Measurements from ENCODE around the gene MYO1D. TPM values are rescaled to one million over a fixed set of nuclear protein-coding genes. Genes with fewer than 3 reads are reported as not detected.
"Not testable (repeated sequence)": the region's sequence is repeated elsewhere in the genome, so short reads cannot be mapped to it uniquely, and the experiment has no call there.

The MYO1D gene
- 10 to 100 TPM; 19.8 to 26.5 (median 25.0) TPM for polyA plus RNA-seq (ENCODE audit: insufficient read depth in 1 of 5, insufficient read length in 5 of 5, low replicate concordance in 1 of 5)
- long read RNA-seq, donor 1, full-length matches to known transcripts = 2 of 22 reads
- long read RNA-seq, donor 1, partial matches to known transcripts = 20 of 22 reads
- long read RNA-seq, donor 1, other reads (novel, unspliced or antisense) = 0 of 22 reads
- long read RNA-seq, donor 2, full-length matches to known transcripts = 2 of 8 reads
- long read RNA-seq, donor 2, partial matches to known transcripts = 6 of 8 reads
- long read RNA-seq, donor 2, other reads (novel, unspliced or antisense) = 0 of 8 reads
- long read RNA-seq, donor 3, full-length matches to known transcripts = 2 of 2 reads
- long read RNA-seq, donor 3, partial matches to known transcripts = 0 of 2 reads
- long read RNA-seq, donor 3, other reads (novel, unspliced or antisense) = 0 of 2 reads
- long read RNA-seq, donor 4, full-length matches to known transcripts = 4 of 4 reads
- long read RNA-seq, donor 4, partial matches to known transcripts = 0 of 4 reads
- long read RNA-seq, donor 4, other reads (novel, unspliced or antisense) = 0 of 4 reads
- long read RNA-seq, donor 5 = 0 reads
- long read RNA-seq, donor 6, full-length matches to known transcripts = 7 of 7 reads
- long read RNA-seq, donor 6, partial matches to known transcripts = 0 of 7 reads
- long read RNA-seq, donor 6, other reads (novel, unspliced or antisense) = 0 of 7 reads
- long read RNA-seq, donor 7, full-length matches to known transcripts = 4 of 4 reads
- long read RNA-seq, donor 7, partial matches to known transcripts = 0 of 4 reads
- long read RNA-seq, donor 7, other reads (novel, unspliced or antisense) = 0 of 4 reads
- long read RNA-seq, donor 8 = 0 reads

- peak; percentile 68 to 71 for DNase-seq
Measured at GRCh38 chr17:32876417-32877163, at the start of gene MYO1D. MYO1D (minus strand) TSS chr17:32877124; CDS start chr17:32876872, 252 bp downstream.

GRCh38 chr17:32926183-32926582 is 49.3 kb upstream of the MYO1D start:
- no peak for DNase-seq

- not testable (repeated sequence) for DNase-seq
Measured at GRCh38 chr17:32923905-32924304, 47.0 kb upstream of the MYO1D start.

GRCh38 chr17:32921017-32921416 is 44.1 kb upstream of the MYO1D start:
- DNase-seq = no peak

- no peak for DNase-seq
Measured at GRCh38 chr17:32920293-32920692, 43.4 kb upstream of the MYO1D start.

GRCh38 chr17:32919876-32920275 is 43.0 kb upstream of the MYO1D start:
- DNase-seq = not testable (repeated sequence)

GRCh38 chr17:32917842-32918241 is 40.9 kb upstream of the MYO1D start:
- no peak for DNase-seq

- DNase-seq = no peak
Measured at GRCh38 chr17:32917081-32917480, 40.2 kb upstream of the MYO1D start.

- DNase-seq = no peak
Measured at GRCh38 chr17:32916134-32916533, 39.2 kb upstream of the MYO1D start.

GRCh38 chr17:32915245-32915644 is 38.3 kb upstream of the MYO1D start:
- DNase-seq = no peak

- DNase-seq = no peak
Measured at GRCh38 chr17:32914181-32914580, 37.3 kb upstream of the MYO1D start.

GRCh38 chr17:32913593-32913992 is 36.7 kb upstream of the MYO1D start:
- no peak for DNase-seq

- peak; percentile 76 for DNase-seq
Measured at GRCh38 chr17:32912218-32912897, 35.4 kb upstream of the MYO1D start.

- no peak for DNase-seq
Measured at GRCh38 chr17:32910769-32911168, 33.8 kb upstream of the MYO1D start.

GRCh38 chr17:32909787-32910369 is 33.0 kb upstream of the MYO1D start:
- peak; percentile 60 to 73 for DNase-seq

GRCh38 chr17:32907583-32907982 is 30.7 kb upstream of the MYO1D start:
- no peak for DNase-seq

- no peak for DNase-seq
Measured at GRCh38 chr17:32904891-32905290, 28.0 kb upstream of the MYO1D start.

GRCh38 chr17:32903774-32904673 is 27.1 kb upstream of the MYO1D start:
- DNase-seq = no peak

- no peak for DNase-seq
Measured at GRCh38 chr17:32901743-32902142, 24.8 kb upstream of the MYO1D start.
